Neural progenitor cell (in vitro differentiated cells): ENCODE results near the gene LASP1NB.
A peak's percentile ranks its signal among the peaks of the same experiment; 100 is the strongest.

Experiments used
- DNase-seq: peaks from one replicate; pipeline ENCODE4 v3.0.0-alpha.2; 2016; ENCODE audit warnings: low spot score
- H2AFZ ChIP-seq: fragments of 200-600 bp; sonication (generic); replicated peaks from 2 replicates; pipeline ENCODE4 v1.6.1; 2016; ENCODE audit warnings: antibody characterized with exemption
- H3F3A ChIP-seq: fragments of 200-600 bp; sonication (generic); 2 replicates; pipeline ENCODE4 v1.6.1; 2016; ENCODE audit warnings: antibody characterized with exemption, low read depth
- H3K27ac ChIP-seq: fragments of 200-600 bp; sonication (generic); 2 replicates; pipeline ENCODE4 v1.5.1; 2016; ENCODE audit warnings: mild to moderate bottlenecking
- H3K27me3 ChIP-seq: fragments of 200-600 bp; sonication (generic); 2 replicates; pipeline ENCODE4 v1.6.1; 2016; ENCODE audit warnings: mild to moderate bottlenecking, moderate library complexity
- H3K36me3 ChIP-seq: fragments of 200-600 bp; sonication (generic); 2 replicates; pipeline ENCODE4 v1.5.1; 2016
- H3K4me1 ChIP-seq: fragments of 200-600 bp; sonication (generic); 2 replicates; pipeline ENCODE4 v1.6.1; 2016; ENCODE audit warnings: mixed run types
- H3K4me2 ChIP-seq: fragments of 200-600 bp; sonication (generic); 2 replicates; pipeline ENCODE4 v1.6.1; 2016
- H3K4me3 ChIP-seq: fragments of 200-600 bp; sonication (generic); 2 replicates; pipeline ENCODE4 v1.5.1; 2016
- H3K79me2 ChIP-seq: fragments of 200-600 bp; sonication (generic); 2 replicates; pipeline ENCODE4 v1.6.1; 2016; ENCODE audit warnings: low read depth
- H3K9ac ChIP-seq: fragments of 200-600 bp; sonication (generic); 2 replicates; pipeline ENCODE4 v1.6.1; 2016
- H3K9me3 ChIP-seq: fragments of 200-600 bp; sonication (generic); 2 replicates; pipeline ENCODE4 v1.5.1; 2016; ENCODE audit warnings: low read depth
- H4K20me1 ChIP-seq: fragments of 200-600 bp; sonication (generic); 2 replicates; pipeline ENCODE4 v1.6.1; 2016; ENCODE audit warnings: low read depth
- H3K27ac Mint-ChIP-seq: 3 replicates; pipeline ENCODE4 v1.8.0; 2021; ENCODE audit warnings: mixed read lengths
- H3K27me3 Mint-ChIP-seq: 2 replicates; pipeline ENCODE4 v1.8.0; 2022; ENCODE audit warnings: low read depth, mild to moderate bottlenecking, inconsistent platforms, moderate library complexity, mixed read lengths; ENCODE audit not compliant: insufficient read depth
- H3K36me3 Mint-ChIP-seq: 3 replicates; pipeline ENCODE4 v1.8.0; 2021; ENCODE audit warnings: mixed read lengths
- H3K4me1 Mint-ChIP-seq: 3 replicates; pipeline ENCODE4 v1.8.0; 2021; ENCODE audit warnings: mixed read lengths
- H3K4me3 Mint-ChIP-seq: 3 replicates; pipeline ENCODE4 v1.8.0; 2021; ENCODE audit warnings: mild to moderate bottlenecking, moderate library complexity, mixed read lengths
- H3K9me3 Mint-ChIP-seq: 3 replicates; pipeline ENCODE4 v1.8.0; 2020; ENCODE audit warnings: mixed read lengths
- CTCF ChIP-seq: fragments of 200-600 bp; sonication (generic); IDR thresholded peaks from 2 replicates; pipeline ENCODE4 v1.5.1; 2017; ENCODE audit warnings: antibody characterized with exemption, mild to moderate bottlenecking
- EZH2 ChIP-seq: fragments of 200-600 bp; sonication (generic); IDR thresholded peaks from 2 replicates; pipeline ENCODE4 v1.6.1; 2017; ENCODE audit warnings: antibody characterized with exemption, mild to moderate bottlenecking, moderate library complexity
- EZH2phosphoT487 ChIP-seq: fragments of 200-600 bp; sonication (generic); IDR thresholded peaks from 2 replicates; pipeline ENCODE4 v1.6.1; 2017; ENCODE audit warnings: antibody characterized with exemption

Gene LASP1NB

GRCh38 chr17:38925263-38925995 lies at the start of gene LASP1NB:
LASP1NB (plus strand) TSS chr17:38925614.
- Mint-ChIP-seq H3K36me3 (peaks cover 3% of the 10 kb centered on the region), H3K27ac (peak within 1 kb of the TSS; percentile 64), H3K4me1 (peaks cover 50% of the 10 kb centered on the region), H3K9me3 (no peaks in the 10 kb centered on the region), H3K27me3 (peaks cover 3% of the 10 kb centered on the region), H3K4me3 (peak within 1 kb of the TSS; percentile 87)
- H2AFZ ChIP-seq: peak within 1 kb of the TSS; percentile 66
- no peaks in the 10 kb centered on the region for H4K20me1 ChIP-seq
- no peaks in the 10 kb centered on the region for H3K36me3 ChIP-seq
- TF ChIP-seq CTCF (no peak), EZH2 (no peak)
- H3K79me2 ChIP-seq: no peaks in the 10 kb centered on the region
- no peaks in the 10 kb centered on the region for H3K27me3 ChIP-seq
- DNase-seq: peak; percentile 63
- peaks cover 36% of the 10 kb centered on the region for H3F3A ChIP-seq
- no peak within 1 kb of the TSS for H3K9ac ChIP-seq
- H3K9me3 ChIP-seq: no peaks in the 10 kb centered on the region
- H3K27ac ChIP-seq: no peak within 1 kb of the TSS
- H3K4me1 ChIP-seq: peaks cover 32% of the 10 kb centered on the region
- peak within 1 kb of the TSS; percentile 26 for H3K4me3 ChIP-seq
- H3K4me2 ChIP-seq: peak within 1 kb of the TSS; percentile 70

GRCh38 chr17:38877130-38877851 lies 48.1 kb upstream of the LASP1NB start:
- Histone ChIP-seq H4K20me1 (peaks cover 22% of the 10 kb centered on the region), H3K36me3 (no peaks in the 10 kb centered on the region), H3K27me3 (no peaks in the 10 kb centered on the region), H3F3A (peaks cover 29% of the 10 kb centered on the region), H3K79me2 (peaks cover 75% of the 10 kb centered on the region), H2AFZ (no peak overlapping the region), H3K4me1 (peaks cover 50% of the 10 kb centered on the region), H3K4me2 (peak overlapping the region; percentile 57), H3K4me3 (no peak overlapping the region), H3K9ac (no peak overlapping the region), H3K9me3 (no peaks in the 10 kb centered on the region), H3K27ac (no peak overlapping the region)
- Mint-ChIP-seq H3K4me3 (peak overlapping the region; percentile 23), H3K27ac (peak overlapping the region; percentile 63), H3K9me3 (no peaks in the 10 kb centered on the region), H3K4me1 (peaks cover 79% of the 10 kb centered on the region), H3K36me3 (peaks cover 12% of the 10 kb centered on the region), H3K27me3 (peaks cover 10% of the 10 kb centered on the region)
- DNase-seq: peak; percentile 68
- TF ChIP-seq EZH2 (no peak), EZH2phosphoT487 (no peak), CTCF (no peak)

GRCh38 chr17:38879878-38880665 lies 45.3 kb upstream of the LASP1NB start:
- Histone ChIP-seq H2AFZ (no peak overlapping the region), H3K9ac (no peak overlapping the region), H3K9me3 (no peaks in the 10 kb centered on the region), H3K36me3 (no peaks in the 10 kb centered on the region), H4K20me1 (peaks cover 37% of the 10 kb centered on the region), H3K4me3 (peak overlapping the region; percentile 25), H3K79me2 (peaks cover 68% of the 10 kb centered on the region), H3K4me2 (peak overlapping the region; percentile 71), H3K27me3 (no peaks in the 10 kb centered on the region), H3K27ac (peak overlapping the region; percentile 82), H3K4me1 (peaks cover 75% of the 10 kb centered on the region), H3F3A (peaks cover 46% of the 10 kb centered on the region)
- Mint-ChIP-seq H3K36me3 (peaks cover 17% of the 10 kb centered on the region), H3K4me3 (peak overlapping the region; percentile 55), H3K4me1 (peaks cover 82% of the 10 kb centered on the region), H3K27ac (peak overlapping the region; percentile 82), H3K9me3 (no peaks in the 10 kb centered on the region), H3K27me3 (peaks cover 10% of the 10 kb centered on the region)
- TF ChIP-seq EZH2phosphoT487: no peak
- no peak for TF ChIP-seq CTCF
- no peak for TF ChIP-seq EZH2
- peak; percentile 85 for DNase-seq
